Keratinocyte (primary cell): ENCODE data around the gene RBM44.

Experiments used
- CTCF ChIP-seq, 3 experiments: IDR thresholded peaks in 1 of 3; conservative IDR thresholded peaks in 1 of 3; optimal IDR thresholded peaks in 1 of 3; 2 replicates in 2 of 3; 3 replicates in 1 of 3; pipeline versions ENCODE3 to v1.5.1; 2011; ENCODE audit warnings: low read length in 3 of 3, mild to moderate bottlenecking in 3 of 3, moderate library complexity in 2 of 3, control low read depth in 1 of 3, inconsistent platforms in 1 of 3; ENCODE audit not compliant: insufficient read depth in 2 of 3; ENCODE audit errors: extremely low read depth in 1 of 3
- EZH2 ChIP-seq: IDR thresholded peaks from one replicate; pipeline ENCODE4 v1.6.1; 2012; ENCODE audit warnings: inconsistent platforms, mild to moderate bottlenecking, low read length, moderate library complexity

GRCh38 chr2:237827421-237827987 lies 28.9 kb downstream of the RBM44 start:
- no peak for TF ChIP-seq CTCF (optimal IDR thresholded peaks at IDR 0.05 in 1 of 3, IDR thresholded peaks at IDR 0.05 in 1 of 3, conservative IDR thresholded peaks at IDR 0.05 in 1 of 3; ENCODE audit: extremely low read depth in 1 of 3, insufficient read depth in 2 of 3, low read length in 3 of 3)
- TF ChIP-seq EZH2, result no peak
